ENCODE data around the gene ITIH6. TPM values are rescaled to one million over a fixed set of nuclear protein-coding genes. Genes with fewer than 3 reads are reported as not detected.

Gene ITIH6
- total RNA-seq, 1 experiment from 2014 or later, result not detected

DNA sequence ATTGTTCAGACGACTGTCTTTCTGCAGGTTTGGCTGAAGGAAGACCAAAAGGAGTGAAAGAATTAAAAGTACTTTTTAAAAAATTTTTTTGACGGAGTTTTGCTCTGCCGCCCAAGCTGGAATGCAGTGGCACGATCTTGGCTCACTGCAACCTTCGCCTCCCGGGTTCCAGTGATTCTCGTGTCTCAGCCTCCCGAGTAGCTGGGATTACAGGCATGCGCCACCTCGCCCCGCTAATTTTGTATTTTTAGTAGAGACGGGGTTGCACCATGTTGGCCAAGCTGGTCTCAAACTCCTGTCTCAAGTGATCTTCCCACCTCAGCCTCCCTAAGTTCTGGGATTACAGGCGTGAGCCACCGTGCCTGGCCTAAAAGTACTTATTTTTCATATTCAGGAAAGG, 86.3 kb downstream of the ITIH6 start:
- TF ChIP-seq CTCF (conservative IDR thresholded peaks at IDR 0.05; ENCODE audit: low read depth, low read length), result no peak
- no peak for TF ChIP-seq EZH2phosphoT487 (IDR thresholded peaks at IDR 0.05; ENCODE audit: borderline replicate concordance, low read length)
- TF ChIP-seq EZH2 (IDR thresholded peaks at IDR 0.05; ENCODE audit: low read length, unreplicated experiment), result no peak
- no peaks in the 10 kb centered on the region for H3K36me3 ChIP-seq (ENCODE audit: low read depth, low read length)
- intact Hi-C loops (cut with micrococcal nuclease), result no loop called here
- H3K4me1 ChIP-seq (ENCODE audit: insufficient read depth, low read length), result peaks cover 5% of the 10 kb centered on the region; the same call in 1 of the 2 replicates
- H3K4me3 ChIP-seq (ENCODE audit: low read length), result no peak overlapping the region
- H3K4me2 ChIP-seq (ENCODE audit: low read length), result no peak overlapping the region
- no TSS peak for BruUV-seq (replicated peaks)
- no peak overlapping the region for H3K27ac ChIP-seq (ENCODE audit: low read length)
- no peak overlapping the region for H2AFZ ChIP-seq (ENCODE audit: low read length)
- no peaks in the 10 kb centered on the region for H3K9me3 ChIP-seq (ENCODE audit: low read length)
- H3K9ac ChIP-seq (ENCODE audit: low read length), result no peak overlapping the region
- no peaks in the 10 kb centered on the region for H3K9me2 ChIP-seq (replicated peaks; ENCODE audit: low read length)
- CTCF ChIA-PET, result no interaction called here
- no peaks in the 10 kb centered on the region for H3K27me3 ChIP-seq (ENCODE audit: low read length)
- no peaks in the 10 kb centered on the region for H3F3A ChIP-seq (ENCODE audit: low read length, unreplicated experiment)
- DNase-seq, result no peak
- no peaks in the 10 kb centered on the region for H3K79me2 ChIP-seq (ENCODE audit: low read length)
- POLR2A ChIA-PET (ENCODE audit: unreplicated experiment), result no interaction called here
- H4K20me1 ChIP-seq (ENCODE audit: low read length), result no peaks in the 10 kb centered on the region
- ATAC-seq, result no peak

GRCh38 chrX:54710920-54711319, 87.1 kb downstream of the ITIH6 start:
- TF ChIP-seq CTCF (conservative IDR thresholded peaks at IDR 0.05; ENCODE audit: low read depth, low read length) (no peak), EZH2 (IDR thresholded peaks at IDR 0.05; ENCODE audit: low read length, unreplicated experiment) (no peak), EZH2phosphoT487 (IDR thresholded peaks at IDR 0.05; ENCODE audit: borderline replicate concordance, low read length) (no peak)
- intact Hi-C loops (cut with micrococcal nuclease), result no loop called here
- no peaks in the 10 kb centered on the region for H4K20me1 ChIP-seq (ENCODE audit: low read length)
- no peak overlapping the region for H3K4me2 ChIP-seq (ENCODE audit: low read length)
- H3F3A ChIP-seq (ENCODE audit: low read length, unreplicated experiment), result no peaks in the 10 kb centered on the region
- CTCF ChIA-PET, result no interaction called here
- H3K9me3 ChIP-seq (ENCODE audit: low read length), result no peaks in the 10 kb centered on the region
- no peaks in the 10 kb centered on the region for H3K36me3 ChIP-seq (ENCODE audit: low read depth, low read length)
- no peaks in the 10 kb centered on the region for H3K79me2 ChIP-seq (ENCODE audit: low read length)
- POLR2A ChIA-PET (ENCODE audit: unreplicated experiment), result no interaction called here
- H3K4me1 ChIP-seq (ENCODE audit: insufficient read depth, low read length), result peaks cover 5% of the 10 kb centered on the region; the same call in 1 of the 2 replicates
- no peaks in the 10 kb centered on the region for H3K27me3 ChIP-seq (ENCODE audit: low read length)
- H3K9ac ChIP-seq (ENCODE audit: low read length), result no peak overlapping the region
- H3K9me2 ChIP-seq (replicated peaks; ENCODE audit: low read length), result no peaks in the 10 kb centered on the region
- H3K4me3 ChIP-seq (ENCODE audit: low read length), result no peak overlapping the region
- BruUV-seq (replicated peaks), result no TSS peak
- no peak overlapping the region for H2AFZ ChIP-seq (ENCODE audit: low read length)
- H3K27ac ChIP-seq (ENCODE audit: low read length), result no peak overlapping the region
- no peak for DNase-seq
- no peak for ATAC-seq

DNA sequence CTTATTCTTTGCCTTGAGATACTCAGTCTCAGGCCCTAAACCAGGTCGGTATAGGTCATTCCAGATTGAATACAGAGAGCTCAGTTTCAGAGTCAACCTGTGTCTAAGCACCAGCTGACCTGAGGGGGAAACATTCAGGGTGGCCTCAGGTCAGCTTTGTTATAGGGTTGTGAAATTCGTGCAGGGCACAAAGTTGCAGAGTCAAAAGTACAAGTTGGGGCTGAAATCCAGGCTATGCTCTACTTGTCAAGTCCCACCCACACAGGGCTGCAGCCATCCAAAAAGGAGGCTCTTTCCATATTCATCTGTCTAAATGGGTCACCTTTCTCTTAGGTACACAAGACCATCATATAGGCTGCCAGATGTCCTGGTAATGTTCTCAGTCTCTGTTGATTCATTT, 89.7 kb downstream of the ITIH6 start:
- H3K36me3 ChIP-seq (ENCODE audit: low read depth, low read length), result no peaks in the 10 kb centered on the region
- H2AFZ ChIP-seq (ENCODE audit: low read length), result no peak overlapping the region
- no peaks in the 10 kb centered on the region for H3F3A ChIP-seq (ENCODE audit: low read length, unreplicated experiment)
- ChIA-PET CTCF (no interaction called here), POLR2A (ENCODE audit: unreplicated experiment) (no interaction called here)
- no peaks in the 10 kb centered on the region for H3K9me2 ChIP-seq (replicated peaks; ENCODE audit: low read length)
- no peaks in the 10 kb centered on the region for H3K9me3 ChIP-seq (ENCODE audit: low read length)
- ATAC-seq, result no peak
- H3K27ac ChIP-seq (ENCODE audit: low read length), result no peak overlapping the region
- no peaks in the 10 kb centered on the region for H3K27me3 ChIP-seq (ENCODE audit: low read length)
- no peak overlapping the region for H3K9ac ChIP-seq (ENCODE audit: low read length)
- no peaks in the 10 kb centered on the region for H3K79me2 ChIP-seq (ENCODE audit: low read length)
- H3K4me1 ChIP-seq (ENCODE audit: insufficient read depth, low read length), result no peaks in the 10 kb centered on the region
- no TSS peak for BruUV-seq (replicated peaks)
- DNase-seq, result no peak
- intact Hi-C loops (cut with micrococcal nuclease), result no loop called here
- no peak overlapping the region for H3K4me2 ChIP-seq (ENCODE audit: low read length)
- H4K20me1 ChIP-seq (ENCODE audit: low read length), result no peaks in the 10 kb centered on the region
- no peak overlapping the region for H3K4me3 ChIP-seq (ENCODE audit: low read length)
- TF ChIP-seq EZH2phosphoT487 (IDR thresholded peaks at IDR 0.05; ENCODE audit: borderline replicate concordance, low read length), result no peak
- TF ChIP-seq EZH2 (IDR thresholded peaks at IDR 0.05; ENCODE audit: low read length, unreplicated experiment), result no peak
- no peak for TF ChIP-seq CTCF (conservative IDR thresholded peaks at IDR 0.05; ENCODE audit: low read depth, low read length)

Other genes with a start within 250 kb of the ITIH6 start
- 61.4 and 67.9 TPM in 2 replicates for gene MAGED2, start 9.5 kb upstream of the ITIH6 start, total RNA-seq (2014; rRNA removed)
- not detected in 2 replicates for gene TRO, start 122.6 kb upstream of the ITIH6 start, total RNA-seq (2014; rRNA removed)
- 0.22 and 1.1 TPM in 2 replicates for gene PFKFB1, start 195.9 kb upstream of the ITIH6 start, total RNA-seq (2014; rRNA removed)
- 24.7 and 30.9 TPM in 2 replicates for gene APEX2, start 202.1 kb upstream of the ITIH6 start, total RNA-seq (2014; rRNA removed)
- not detected in 2 replicates for gene ALAS2, start 232.7 kb upstream of the ITIH6 start, total RNA-seq (2014; rRNA removed)